ENCODE data around the gene PHLPP1.
"Not testable (repeated sequence)": the region's sequence is repeated elsewhere in the genome, so short reads cannot be mapped to it uniquely, and the experiment has no call there.

Gene PHLPP1

GRCh38 chr18:62808123-62808522, 92.8 kb downstream of the PHLPP1 start:
- Histone ChIP-seq H3K9me2 (replicated peaks; ENCODE audit: insufficient read depth, low read length) (no peaks in the 10 kb centered on the region), H3K27me3 (replicated peaks; ENCODE audit: insufficient read depth, low read length) (no peaks in the 10 kb centered on the region), H3K4me2 (ENCODE audit: low read depth, low read length) (no peak overlapping the region), H4K20me1 (ENCODE audit: insufficient read depth, low read length) (no peaks in the 10 kb centered on the region), H3K27ac (ENCODE audit: low read length) (no peak overlapping the region), H3K4me1 (ENCODE audit: low read length) (0 out of 2 replicates have a peak, but pooled peaks cover 2% of the 10 kb centered on the region), H3K9ac (ENCODE audit: low read length) (no peak overlapping the region), H3K9me3 (replicated peaks; ENCODE audit: insufficient read depth, low read length) (no peaks in the 10 kb centered on the region), H3K36me3 (replicated peaks; ENCODE audit: insufficient read depth, low read length) (no peaks in the 10 kb centered on the region), H3K79me2 (ENCODE audit: low read length) (no peaks in the 10 kb centered on the region), H3K4me3 (ENCODE audit: low read length) (no peak overlapping the region), H2AFZ (ENCODE audit: low read length) (no peak overlapping the region), H3F3A (ENCODE audit: insufficient read depth, low read length) (no peaks in the 10 kb centered on the region)
- DNase-seq, result no peak
- TF ChIP-seq EZH2phosphoT487 (IDR thresholded peaks at IDR 0.05; ENCODE audit: low read length) (no peak), EZH2 (optimal IDR thresholded peaks at IDR 0.05; ENCODE audit: low read depth, low read length) (no peak)
- TF ChIP-seq, protein P1, sequence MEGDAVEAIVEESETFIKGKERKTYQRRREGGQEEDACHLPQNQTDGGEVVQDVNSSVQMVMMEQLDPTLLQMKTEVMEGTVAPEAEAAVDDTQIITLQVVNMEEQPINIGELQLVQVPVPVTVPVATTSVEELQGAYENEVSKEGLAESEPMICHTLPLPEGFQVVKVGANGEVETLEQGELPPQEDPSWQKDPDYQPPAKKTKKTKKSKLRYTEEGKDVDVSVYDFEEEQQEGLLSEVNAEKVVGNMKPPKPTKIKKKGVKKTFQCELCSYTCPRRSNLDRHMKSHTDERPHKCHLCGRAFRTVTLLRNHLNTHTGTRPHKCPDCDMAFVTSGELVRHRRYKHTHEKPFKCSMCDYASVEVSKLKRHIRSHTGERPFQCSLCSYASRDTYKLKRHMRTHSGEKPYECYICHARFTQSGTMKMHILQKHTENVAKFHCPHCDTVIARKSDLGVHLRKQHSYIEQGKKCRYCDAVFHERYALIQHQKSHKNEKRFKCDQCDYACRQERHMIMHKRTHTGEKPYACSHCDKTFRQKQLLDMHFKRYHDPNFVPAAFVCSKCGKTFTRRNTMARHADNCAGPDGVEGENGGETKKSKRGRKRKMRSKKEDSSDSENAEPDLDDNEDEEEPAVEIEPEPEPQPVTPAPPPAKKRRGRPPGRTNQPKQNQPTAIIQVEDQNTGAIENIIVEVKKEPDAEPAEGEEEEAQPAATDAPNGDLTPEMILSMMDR (IDR thresholded peaks at IDR 0.05; ENCODE audit: low read length), result no peak

DNA sequence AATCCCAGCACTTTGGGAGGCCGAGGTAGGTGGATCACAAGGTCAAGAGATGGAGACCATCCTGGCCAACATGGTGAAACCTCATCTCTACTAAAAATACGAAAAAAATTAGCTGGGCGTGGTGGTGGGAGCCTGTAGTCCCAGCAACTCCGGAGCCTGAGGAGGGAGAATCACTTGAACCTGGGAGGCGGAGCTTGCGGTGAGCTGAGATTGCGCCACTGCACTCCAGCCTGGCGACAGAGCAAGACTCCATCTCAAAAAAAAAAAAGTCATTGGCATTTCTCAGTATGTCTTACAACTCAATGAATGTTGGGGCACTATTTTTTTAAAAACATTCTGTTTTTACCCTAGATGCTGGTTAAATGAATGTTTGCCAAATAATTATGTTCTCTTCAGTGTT, 94.1 kb downstream of the PHLPP1 start:
- not testable (repeated sequence) for H3K9me2 ChIP-seq (replicated peaks; ENCODE audit: insufficient read depth, low read length); DNase-seq; H3K27ac ChIP-seq (ENCODE audit: low read length); H3K9me3 ChIP-seq (replicated peaks; ENCODE audit: insufficient read depth, low read length); H4K20me1 ChIP-seq (ENCODE audit: insufficient read depth, low read length); H2AFZ ChIP-seq (ENCODE audit: low read length); H3K9ac ChIP-seq (ENCODE audit: low read length); H3F3A ChIP-seq (ENCODE audit: insufficient read depth, low read length); H3K4me2 ChIP-seq (ENCODE audit: low read depth, low read length); H3K36me3 ChIP-seq (replicated peaks; ENCODE audit: insufficient read depth, low read length); H3K4me3 ChIP-seq (ENCODE audit: low read length); H3K27me3 ChIP-seq (replicated peaks; ENCODE audit: insufficient read depth, low read length); H3K79me2 ChIP-seq (ENCODE audit: low read length); H3K4me1 ChIP-seq (ENCODE audit: low read length)

GRCh38 chr18:62809900-62810299, 94.6 kb downstream of the PHLPP1 start:
- no peaks in the 10 kb centered on the region for H3K27me3 ChIP-seq (replicated peaks; ENCODE audit: insufficient read depth, low read length)
- H3F3A ChIP-seq (ENCODE audit: insufficient read depth, low read length), result no peaks in the 10 kb centered on the region
- DNase-seq, result no peak
- H3K4me2 ChIP-seq (ENCODE audit: low read depth, low read length), result no peak overlapping the region
- H3K4me3 ChIP-seq (ENCODE audit: low read length), result no peak overlapping the region
- no peak overlapping the region for H2AFZ ChIP-seq (ENCODE audit: low read length)
- H3K36me3 ChIP-seq (replicated peaks; ENCODE audit: insufficient read depth, low read length), result no peaks in the 10 kb centered on the region
- no peaks in the 10 kb centered on the region for H4K20me1 ChIP-seq (ENCODE audit: insufficient read depth, low read length)
- 0 out of 2 replicates have a peak, but pooled peaks cover 2% of the 10 kb centered on the region for H3K4me1 ChIP-seq (ENCODE audit: low read length)
- H3K9me3 ChIP-seq (replicated peaks; ENCODE audit: insufficient read depth, low read length), result no peaks in the 10 kb centered on the region
- no peak overlapping the region for H3K27ac ChIP-seq (ENCODE audit: low read length)
- no peaks in the 10 kb centered on the region for H3K9me2 ChIP-seq (replicated peaks; ENCODE audit: insufficient read depth, low read length)
- H3K79me2 ChIP-seq (ENCODE audit: low read length), result no peaks in the 10 kb centered on the region
- no peak overlapping the region for H3K9ac ChIP-seq (ENCODE audit: low read length)
- TF ChIP-seq, protein P1 (IDR thresholded peaks at IDR 0.05; ENCODE audit: low read length), result no peak
- TF ChIP-seq EZH2 (optimal IDR thresholded peaks at IDR 0.05; ENCODE audit: low read depth, low read length), result no peak
- no peak for TF ChIP-seq EZH2phosphoT487 (IDR thresholded peaks at IDR 0.05; ENCODE audit: low read length)

- H3K4me2 ChIP-seq (ENCODE audit: low read depth, low read length), result no peak overlapping the region
- no peaks in the 10 kb centered on the region for H3K36me3 ChIP-seq (replicated peaks; ENCODE audit: insufficient read depth, low read length)
- H3K9ac ChIP-seq (ENCODE audit: low read length), result no peak overlapping the region
- 0 out of 2 replicates have a peak, but pooled peaks cover 7% of the 10 kb centered on the region for H3K4me1 ChIP-seq (ENCODE audit: low read length)
- DNase-seq, result no peak
- H3K27me3 ChIP-seq (replicated peaks; ENCODE audit: insufficient read depth, low read length), result no peaks in the 10 kb centered on the region
- TF ChIP-seq, protein P1 (IDR thresholded peaks at IDR 0.05; ENCODE audit: low read length), result no peak
- TF ChIP-seq EZH2 (optimal IDR thresholded peaks at IDR 0.05; ENCODE audit: low read depth, low read length) (no peak), EZH2phosphoT487 (IDR thresholded peaks at IDR 0.05; ENCODE audit: low read length) (no peak)
- H3K9me3 ChIP-seq (replicated peaks; ENCODE audit: insufficient read depth, low read length), result no peaks in the 10 kb centered on the region
- no peaks in the 10 kb centered on the region for H3K9me2 ChIP-seq (replicated peaks; ENCODE audit: insufficient read depth, low read length)
- H3K4me3 ChIP-seq (ENCODE audit: low read length), result no peak overlapping the region
- no peaks in the 10 kb centered on the region for H3K79me2 ChIP-seq (ENCODE audit: low read length)
- no peaks in the 10 kb centered on the region for H3F3A ChIP-seq (ENCODE audit: insufficient read depth, low read length)
- no peak overlapping the region for H2AFZ ChIP-seq (ENCODE audit: low read length)
- no peaks in the 10 kb centered on the region for H4K20me1 ChIP-seq (ENCODE audit: insufficient read depth, low read length)
- H3K27ac ChIP-seq (ENCODE audit: low read length), result no peak overlapping the region
These were observed 95.3 kb downstream of the PHLPP1 start for GRCh38 chr18:62810682-62811081.
